Measurements from ENCODE around the gene GIPC3.
"Not testable (repeated sequence)": the region's sequence is repeated elsewhere in the genome, so short reads cannot be mapped to it uniquely, and the experiment has no call there.

Gene GIPC3

DNA sequence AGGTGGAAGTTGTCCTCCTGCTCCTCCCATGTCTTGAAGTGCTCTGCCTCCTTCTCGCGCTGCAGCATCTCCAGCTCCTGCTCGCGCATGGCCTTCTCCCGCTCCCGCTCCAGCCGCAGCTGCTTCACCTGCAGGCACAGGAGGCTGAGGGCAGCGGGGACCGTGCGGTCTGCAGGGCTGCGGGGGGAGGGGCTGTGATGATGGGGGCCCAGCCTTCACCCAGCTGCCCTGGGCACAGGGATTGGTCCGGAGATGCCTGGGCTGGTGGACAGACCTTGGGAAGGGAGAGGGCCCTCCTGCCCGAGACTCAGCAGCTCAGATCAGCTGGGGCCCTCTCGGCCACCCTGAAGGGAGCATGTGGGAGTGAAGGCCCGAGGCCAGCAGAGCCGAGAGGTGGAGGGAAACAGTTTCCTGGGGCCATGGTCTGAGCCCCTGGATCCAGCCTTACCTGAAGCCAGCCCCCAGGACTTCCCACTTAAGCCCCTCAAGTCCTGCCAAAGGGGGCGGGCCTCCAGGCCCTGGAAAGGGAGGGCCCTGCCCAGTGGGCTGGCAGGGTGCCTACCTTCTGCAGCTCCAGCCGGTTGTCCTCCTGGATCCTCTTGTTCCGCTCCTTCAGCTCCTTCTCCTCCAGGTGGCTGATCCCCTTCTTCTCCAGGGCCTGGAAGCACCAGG, 35.0 kb downstream of the GIPC3 start:
- DNase-seq: no peak

DNA sequence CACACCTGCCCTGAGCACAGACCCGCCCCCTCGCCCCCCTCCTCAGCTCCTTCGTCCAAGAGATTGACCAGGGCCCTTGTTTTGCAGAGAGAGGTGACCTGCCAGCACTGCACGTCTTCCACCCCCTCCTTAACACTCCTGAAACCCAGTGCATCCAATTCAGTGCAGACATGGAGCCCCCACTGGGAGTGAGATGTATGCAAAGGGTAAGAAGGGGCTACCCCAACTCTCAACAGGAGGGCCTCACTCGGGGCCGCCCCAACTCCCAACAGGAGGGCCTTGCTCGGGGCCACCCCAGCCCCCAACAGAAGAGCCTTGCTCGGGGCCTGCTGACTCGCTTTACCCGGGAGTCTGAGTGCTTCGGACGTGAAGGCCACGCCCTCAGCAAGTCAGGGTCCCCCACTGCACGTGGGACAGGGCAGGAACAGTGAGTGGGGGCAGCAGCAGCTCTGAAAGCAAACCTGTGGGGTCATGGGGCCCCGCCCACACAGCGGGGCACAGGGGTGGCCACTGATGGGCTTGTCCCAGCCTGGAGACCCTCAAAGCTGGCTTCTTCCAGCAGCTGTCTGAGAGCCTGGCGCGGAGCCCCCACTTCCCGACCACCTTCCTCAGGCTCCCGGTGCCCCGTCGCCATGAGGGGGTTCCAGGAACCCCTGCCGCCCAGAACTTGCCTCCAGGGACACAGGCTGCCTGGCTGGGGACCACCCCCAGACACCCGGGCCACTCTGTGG, 35.7 kb downstream of the GIPC3 start:
- DNase-seq: no peak

DNA sequence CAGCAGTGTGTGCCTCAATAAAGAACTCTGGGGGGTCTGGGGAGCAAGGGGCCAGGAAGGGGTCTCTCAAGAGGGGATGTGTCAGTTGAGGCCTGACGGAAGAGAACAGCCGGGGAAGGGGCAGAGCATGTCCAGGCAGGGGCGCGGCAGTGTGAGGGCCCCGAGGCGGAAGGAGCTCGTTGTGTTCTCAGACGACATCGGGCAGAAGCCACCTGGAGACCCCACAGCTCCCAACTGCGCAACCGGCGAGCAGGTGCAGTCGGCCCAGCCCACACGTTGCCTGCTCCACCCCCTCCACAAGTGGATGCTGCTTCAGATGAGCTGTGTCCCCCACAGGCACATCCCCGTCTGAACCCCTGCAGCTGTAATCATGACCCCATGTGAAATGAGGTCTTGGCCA, 36.4 kb downstream of the GIPC3 start:
- no peak for DNase-seq

DNA sequence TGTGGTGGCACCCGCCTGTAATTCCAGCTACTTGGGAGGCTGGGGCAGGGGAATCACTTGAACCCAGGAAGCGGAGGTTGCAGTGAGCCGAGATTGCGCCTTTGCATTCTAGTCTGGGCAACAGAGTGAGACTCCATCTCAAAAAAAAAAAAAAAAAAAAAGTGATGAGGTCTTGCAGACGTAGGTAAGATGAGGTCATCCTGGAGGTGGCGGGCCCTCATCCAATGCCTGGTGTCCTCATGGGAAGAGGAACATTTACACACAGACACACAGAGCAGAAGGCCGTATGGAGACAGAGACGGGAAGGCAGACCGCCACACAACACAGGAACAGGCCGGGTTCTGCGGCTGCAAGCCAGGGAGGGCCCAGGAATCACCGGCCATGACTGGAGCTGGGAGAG, 36.9 kb downstream of the GIPC3 start:
- no peak for DNase-seq

DNA sequence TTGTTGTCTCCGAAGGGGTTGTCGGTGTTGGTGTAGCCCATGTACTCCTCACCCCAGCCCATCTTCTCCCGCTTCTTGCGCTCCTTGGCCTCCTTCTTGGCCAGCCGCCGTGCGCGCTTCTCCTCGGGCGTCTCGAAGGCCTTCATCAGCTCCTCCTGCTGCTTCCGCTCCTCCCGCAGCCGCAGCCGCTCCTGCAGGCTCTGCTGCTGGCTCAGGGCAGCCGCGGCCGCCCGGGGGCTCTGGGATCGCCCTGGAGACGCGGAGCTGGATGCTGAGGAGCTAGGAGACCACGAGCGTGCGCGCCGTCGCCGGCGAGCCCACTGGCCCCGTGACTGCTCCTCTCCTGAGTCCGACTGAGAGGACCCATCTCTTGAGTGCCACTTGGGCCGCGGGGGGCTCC, 38.4 kb downstream of the GIPC3 start:
- DNase-seq: no peak

DNA sequence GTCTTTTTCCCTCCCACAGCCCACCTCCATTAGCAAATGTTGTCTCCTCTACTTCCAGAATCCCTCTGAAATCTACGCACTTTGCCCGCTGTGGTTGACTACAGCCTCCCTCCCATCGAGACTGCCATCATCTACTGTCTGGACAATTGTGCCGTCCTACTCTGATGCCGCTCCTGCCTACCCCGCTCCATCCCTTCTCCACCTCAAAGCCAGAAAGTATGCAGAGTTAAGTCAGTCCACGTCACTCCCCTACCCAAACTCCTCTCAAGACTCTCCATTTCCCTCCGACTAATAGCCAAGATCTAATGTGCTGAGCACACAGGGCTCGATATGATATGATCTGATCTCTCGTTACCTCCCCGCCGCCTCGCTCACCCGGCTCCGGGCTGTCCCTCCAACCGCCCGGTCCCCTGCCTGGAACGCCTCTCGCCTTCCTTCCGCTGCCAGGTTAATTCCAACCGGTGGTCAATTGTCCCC, 40.8 kb downstream of the GIPC3 start:
- DNase-seq: no peak

DNA sequence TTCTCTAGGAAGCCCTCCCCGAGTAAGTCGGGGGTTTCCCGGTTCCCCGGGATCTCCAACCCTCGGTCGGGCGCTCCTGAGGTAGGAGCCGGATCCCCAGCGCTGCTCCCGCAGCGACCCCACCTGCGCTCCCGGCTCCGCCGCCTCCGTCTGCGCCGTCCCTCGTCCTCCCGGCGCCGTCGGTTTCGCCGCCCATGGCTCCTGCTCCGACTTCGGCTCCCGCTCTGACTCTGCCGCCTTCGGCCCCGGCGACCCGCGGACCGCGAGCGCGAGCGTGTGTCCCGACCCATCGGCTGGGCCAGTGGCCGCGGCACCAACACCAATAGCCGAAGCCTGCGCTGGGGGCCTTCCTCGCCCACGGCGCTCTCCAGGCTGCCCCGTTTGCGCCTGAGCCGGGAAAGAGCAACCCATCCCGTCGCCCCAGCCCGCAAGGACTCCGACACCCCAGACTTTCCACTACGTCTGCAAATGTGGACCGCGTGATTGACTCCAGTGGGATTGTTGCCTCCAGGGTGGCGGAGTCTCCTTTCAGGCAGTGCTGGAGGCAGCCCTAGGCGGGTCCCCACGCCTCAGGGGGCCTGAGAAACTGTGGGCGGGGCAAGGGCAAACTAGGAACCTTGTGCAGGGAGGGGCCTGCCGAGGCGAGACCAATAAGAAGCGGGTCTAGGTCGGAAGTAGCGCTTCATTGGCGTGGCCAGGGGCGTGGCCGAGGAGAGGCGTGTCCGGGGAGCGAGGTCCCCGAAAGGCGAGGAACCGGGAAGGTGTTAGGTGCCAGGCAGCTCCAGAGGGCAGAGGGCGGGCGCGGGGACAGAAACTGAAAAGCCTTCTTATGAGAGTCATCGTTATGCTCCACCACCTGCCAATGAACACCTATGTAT, 41.4 kb downstream of the GIPC3 start, which contains the start of gene CACTIN:
Gene CACTIN, minus strand, starts transcription at position 318 of the 878 bp plus-strand sequence. Its CDS starts 28 bp downstream, at position 290.
- DNase-seq: peak; percentile 87

DNA sequence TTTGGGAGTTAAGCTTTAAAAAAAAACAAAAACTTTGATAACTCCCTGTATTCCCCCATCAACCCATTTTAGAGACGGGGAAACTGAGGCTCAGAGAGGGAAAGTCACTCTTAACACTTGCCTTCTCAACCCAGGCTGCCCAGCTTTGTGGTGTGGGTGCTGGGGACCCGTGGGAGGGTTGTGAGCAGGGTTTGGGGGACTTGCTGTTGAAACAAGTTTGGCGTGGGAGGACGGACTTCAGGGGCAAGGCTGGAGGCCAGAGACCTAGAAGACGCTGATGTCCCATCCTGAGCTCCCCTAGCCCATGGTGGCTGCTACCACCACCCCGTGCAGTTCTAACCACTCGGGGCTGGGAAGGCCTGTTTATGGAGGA, 42.1 kb downstream of the GIPC3 start:
- no peak for DNase-seq

DNA sequence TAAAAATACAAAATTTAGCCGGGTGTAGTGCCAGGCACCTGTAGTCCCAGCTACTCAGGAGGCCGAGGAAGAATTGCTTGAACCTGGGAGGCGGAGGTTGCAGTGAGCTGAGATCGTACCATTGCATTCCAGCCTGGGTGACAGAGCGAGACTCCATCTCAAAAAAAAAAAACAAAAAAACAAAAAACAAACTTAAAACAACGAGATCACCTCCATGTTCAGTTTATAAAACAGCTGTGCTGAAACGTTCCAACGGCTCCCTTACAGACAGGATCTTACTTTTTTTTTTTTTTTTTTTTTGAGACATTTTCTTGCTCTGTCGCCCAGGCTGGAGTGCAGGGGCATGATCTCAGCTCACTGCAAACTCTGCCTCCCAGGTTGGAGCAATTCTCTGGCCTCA, 43.5 kb downstream of the GIPC3 start:
- DNase-seq: not testable (repeated sequence)

DNA sequence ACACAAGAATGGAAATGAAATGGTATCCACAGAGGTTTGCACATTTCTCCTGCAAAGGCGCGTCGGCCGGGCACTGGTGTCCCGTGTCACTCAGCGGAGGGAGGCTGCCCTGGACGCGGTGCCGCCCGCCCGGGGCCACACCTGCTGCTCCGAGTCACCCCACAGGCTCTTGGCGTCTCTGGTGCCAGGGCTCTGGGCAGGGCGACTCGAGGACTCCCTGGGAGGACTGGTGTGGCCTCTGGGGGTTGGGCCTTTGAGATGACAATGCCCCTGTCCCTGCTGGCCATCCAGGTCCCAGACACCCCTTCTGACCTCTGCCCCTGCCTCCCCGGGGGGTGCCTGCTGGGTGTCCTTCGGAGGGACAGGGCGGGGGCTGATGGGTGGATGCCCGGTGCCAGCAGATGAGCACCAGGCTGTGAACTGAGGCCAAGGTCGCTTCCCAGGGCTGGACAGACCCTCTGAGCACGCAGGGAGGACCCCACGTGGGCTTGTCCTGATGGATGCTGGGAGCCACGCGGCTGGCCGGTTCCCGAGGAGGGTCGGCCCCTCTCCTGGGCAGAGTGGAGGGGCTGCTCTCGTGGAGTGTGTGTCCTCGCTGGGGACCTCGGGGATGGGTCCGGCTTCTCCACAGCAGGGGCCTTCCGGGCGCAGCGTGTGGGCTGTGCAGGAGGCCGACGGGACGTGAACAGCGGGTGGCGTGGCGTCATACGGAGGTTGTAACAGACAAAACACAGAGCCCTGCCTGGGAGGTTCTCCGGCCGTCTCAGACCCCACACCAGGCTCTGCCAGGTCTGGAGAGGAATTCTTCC, 46.0 kb downstream of the GIPC3 start:
- no peak for DNase-seq

DNA sequence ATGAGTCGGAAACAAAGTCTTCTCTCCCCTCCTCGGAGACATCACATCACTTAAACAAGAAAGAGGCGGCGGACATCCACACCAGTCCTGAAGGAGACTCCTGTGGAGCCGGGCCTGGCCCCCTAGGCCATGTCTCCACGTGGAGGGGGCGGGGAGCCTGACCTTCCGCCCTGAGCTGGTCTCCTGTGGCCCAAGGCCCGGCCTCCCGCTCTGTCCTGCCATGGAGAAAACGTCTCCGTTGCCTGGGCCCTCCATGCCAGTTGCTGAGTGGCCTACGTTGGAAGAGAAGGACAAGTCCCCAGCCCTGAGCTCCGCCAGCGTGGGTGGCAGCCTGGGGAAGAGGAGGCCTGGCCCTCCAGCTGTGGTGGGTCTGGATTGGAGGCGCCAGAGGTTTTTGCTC, 46.8 kb downstream of the GIPC3 start:
- no peak for DNase-seq

DNA sequence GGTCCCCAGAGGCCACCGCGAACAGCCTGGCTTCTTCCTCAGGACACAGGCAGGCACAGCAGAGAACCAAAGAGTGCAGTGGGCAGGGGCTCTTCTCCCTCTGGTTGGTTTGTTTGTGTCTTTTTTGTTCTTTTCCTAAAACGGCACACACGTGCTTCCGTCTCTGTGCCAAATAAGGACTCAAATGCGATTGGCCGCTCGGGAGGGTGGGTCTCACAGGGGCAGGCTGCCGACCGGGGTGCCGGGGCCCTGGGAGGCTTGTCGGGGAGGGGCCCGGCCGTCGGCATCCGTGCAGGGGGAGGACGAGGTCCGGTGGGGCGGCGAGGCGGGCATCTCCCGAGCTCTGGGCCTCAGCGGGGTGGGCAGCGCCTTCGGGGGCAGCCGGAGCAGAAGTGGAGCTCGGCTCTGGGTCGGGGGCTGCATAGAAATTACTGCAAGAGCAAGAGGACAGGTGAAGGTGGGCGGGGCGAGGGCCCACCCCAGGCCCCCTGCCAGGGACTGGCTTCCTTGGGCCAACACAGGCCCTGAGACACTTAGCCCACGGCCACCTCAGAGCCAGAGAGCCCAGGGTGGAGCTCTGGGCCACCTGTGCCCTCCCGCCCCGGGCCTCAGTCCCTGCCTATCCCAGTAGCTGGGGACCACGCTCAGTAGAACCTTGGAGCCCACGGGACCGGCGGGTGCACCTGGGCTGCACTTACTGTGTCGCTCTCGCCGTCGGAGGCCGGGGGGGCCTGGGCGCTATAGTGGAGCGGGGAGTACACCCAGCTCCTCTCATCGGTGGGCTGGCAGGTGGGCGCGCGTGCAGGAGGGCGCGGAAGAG, 47.7 kb downstream of the GIPC3 start:
- no peak for DNase-seq

DNA sequence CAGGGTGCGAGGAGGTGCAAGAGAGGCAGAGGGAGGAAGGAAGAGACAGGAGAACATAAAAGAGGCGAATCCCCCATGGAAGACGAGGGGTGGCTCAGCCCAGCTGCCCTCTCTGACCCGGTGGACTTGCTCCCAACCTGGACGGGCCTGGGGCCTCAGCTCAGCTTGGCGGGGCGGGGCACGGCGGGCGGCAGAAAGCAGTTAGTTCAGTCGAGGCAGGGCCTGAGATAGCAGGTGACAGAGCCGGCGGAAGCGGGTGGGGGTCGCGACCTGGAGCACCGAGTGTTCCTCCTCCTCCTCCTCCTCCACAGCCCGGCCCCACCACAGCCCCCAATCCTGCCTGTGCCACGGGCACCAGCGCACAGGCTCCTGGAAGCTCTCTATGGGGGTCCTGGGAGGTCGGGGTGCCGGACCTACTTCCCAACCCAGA, 48.3 kb downstream of the GIPC3 start:
- no peak for DNase-seq

DNA sequence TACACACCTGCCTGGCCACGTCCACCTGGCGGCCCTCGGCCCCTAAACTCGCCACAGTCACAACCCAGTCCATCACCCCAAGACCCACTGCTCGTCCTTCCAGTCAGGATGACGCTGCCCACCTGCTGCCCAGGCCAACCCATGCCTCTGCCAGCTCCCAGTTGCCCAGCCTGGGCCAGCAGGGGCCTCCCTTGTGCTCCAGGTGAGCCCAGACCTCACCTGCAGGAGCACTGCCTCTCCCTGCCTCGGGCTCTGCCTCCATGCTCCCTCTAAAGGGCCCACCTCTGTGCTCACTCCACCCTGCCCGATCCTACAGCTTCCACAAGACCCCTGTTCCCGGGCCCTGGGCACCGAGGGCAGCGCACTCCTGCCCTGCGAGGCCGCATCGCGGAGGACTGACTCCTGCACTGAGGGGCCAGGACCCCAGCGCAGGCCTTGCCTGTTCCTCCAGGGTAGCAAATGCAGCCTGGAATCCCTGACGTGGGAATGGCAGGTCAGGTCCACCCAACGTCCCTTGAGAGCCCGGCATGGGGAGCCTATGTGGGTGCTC, 49.3 kb downstream of the GIPC3 start:
- no peak for DNase-seq

DNA sequence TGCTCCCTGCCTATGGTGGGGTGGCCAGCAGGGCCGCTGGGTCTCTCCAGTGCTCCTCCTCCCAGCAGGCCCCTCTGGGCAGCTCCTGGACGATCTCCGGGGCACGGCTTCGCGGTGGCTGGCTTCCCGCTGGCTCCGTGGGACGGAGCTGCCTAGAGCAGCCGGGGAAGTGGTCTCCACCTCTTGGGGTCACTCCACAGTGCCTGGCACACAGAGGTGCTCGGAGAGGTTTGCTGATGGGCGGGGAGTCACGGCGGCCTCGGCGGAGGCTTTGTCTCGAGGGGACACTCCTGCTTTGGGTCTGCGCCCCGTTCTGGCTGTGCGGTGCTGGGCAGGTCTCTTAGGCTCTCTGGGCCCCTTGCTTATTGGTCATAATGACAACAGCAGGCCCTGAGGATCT, 51.2 kb downstream of the GIPC3 start:
- no peak for DNase-seq

DNA sequence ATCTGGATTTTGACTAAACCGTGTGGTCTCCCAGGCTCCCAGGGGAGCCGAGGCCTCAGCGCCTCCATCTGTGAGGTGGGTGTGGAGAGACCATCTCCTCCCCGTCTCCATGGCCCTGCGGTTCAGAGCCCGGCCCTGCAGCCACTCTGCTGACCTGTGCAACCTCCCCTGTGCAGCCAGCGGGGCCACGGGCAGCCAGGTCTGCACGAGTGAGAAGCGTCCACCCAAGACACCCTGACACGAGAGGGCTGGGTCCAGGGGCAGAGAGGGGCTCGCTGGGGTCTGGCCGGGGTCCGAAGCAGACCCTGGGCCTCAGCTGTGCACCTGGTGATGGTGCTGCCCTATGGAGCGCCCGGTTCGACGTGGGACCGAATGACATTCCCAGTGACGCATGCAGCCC, 51.7 kb downstream of the GIPC3 start:
- no peak for DNase-seq

DNA sequence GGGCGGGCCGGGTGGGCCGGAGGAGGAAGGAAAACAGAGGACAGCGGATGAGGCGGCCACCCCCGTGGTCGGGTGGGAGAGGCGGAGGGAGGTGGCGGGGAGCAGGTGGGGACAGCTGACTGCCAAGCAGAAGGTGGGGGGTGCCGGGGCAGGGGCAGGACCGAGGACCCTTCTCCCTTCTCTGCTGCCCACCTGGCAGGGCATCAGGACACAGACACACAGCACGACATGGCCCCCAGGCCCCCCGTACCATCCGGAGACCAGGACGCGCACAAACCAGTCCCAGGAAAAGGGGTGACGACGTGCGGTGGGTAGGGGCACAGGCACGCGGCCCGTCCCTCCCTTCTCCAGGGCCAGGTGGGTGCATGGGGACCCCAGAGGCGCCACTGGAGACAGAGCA, 52.3 kb downstream of the GIPC3 start:
- no peak for DNase-seq

DNA sequence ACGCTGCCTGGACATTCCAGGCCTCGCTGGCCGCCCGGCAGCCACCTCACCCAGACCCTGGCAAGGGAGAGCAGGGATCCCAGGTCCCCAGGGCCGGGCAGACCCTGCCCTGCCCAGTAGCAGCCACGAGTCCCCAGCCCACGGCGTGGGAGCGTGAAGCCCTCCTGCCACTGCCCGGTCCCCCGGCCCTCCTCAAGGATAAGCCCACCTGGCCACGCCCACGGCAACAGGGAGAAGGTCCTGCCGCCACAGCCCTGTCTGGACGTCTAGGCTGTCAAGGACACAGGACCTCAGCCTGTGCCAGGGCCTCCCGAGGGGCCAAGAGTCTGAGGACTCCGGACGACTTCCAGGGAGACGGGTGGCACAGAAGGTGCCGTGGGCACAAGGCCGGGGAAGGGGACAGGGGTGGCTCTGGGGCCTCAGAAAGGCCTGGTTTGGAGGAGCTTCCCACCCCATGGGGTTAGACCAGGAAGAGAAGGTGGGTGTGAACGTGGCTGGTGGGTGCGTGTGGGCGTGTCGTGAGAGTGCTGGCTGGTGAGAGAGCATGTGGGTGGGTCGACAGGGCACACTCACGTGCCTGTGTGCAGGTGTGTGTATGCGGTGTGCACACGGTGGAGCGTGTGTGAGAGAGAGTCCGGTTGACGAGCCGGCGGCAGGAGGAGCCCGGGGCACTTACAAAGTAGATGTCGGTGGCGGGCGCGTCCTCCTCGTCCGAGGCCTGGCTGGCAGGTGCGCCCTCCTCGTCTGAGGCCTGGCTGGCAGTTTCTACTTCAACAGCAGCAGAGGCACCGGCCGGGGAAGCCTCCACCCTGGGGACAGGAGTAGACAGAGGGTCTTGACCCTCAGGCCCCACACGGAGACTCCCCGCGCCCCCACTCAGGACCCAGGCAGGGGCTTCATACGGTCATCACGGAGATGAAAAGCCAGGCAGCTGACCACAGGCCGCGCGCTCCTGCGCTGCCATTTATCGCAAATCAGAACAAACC, 53.2 kb downstream of the GIPC3 start:
- no peak for DNase-seq

DNA sequence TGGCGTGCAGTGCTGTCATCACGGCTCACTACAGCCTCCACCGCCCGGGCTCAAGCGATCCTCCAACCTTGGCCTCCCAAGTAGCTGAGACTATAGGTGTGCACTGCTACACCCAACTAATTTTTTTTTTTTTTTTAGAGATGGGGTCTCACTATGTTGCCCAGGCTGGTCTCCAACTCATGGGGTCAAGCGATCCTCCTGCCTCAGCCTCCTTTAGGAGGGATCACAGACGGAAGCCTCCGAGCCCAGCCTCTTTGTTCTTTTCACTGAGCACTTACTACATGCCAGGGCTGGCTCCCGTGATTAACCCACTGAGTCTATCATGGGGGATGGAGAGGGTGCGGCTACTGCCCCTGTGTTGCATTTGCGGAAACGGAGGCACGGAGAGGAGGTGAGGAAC, 54.2 kb downstream of the GIPC3 start:
- no peak for DNase-seq

Measured in NCI-H510A treated with DMSO at 0.1 percent for 48 hours (cell line).